NCI-H748 treated with DMSO at 0.1 percent for 48 hours (cell line): ENCODE results near the gene TASL.
"Not testable (repeated sequence)": the region's sequence is repeated elsewhere in the genome, so short reads cannot be mapped to it uniquely, and the experiment has no call there.

ENCODE experiments used
- DNase-seq: peaks from one replicate; lab custom pipeline; 2025; lab: John Stamatoyannopoulos, UW

The TASL gene

DNA sequence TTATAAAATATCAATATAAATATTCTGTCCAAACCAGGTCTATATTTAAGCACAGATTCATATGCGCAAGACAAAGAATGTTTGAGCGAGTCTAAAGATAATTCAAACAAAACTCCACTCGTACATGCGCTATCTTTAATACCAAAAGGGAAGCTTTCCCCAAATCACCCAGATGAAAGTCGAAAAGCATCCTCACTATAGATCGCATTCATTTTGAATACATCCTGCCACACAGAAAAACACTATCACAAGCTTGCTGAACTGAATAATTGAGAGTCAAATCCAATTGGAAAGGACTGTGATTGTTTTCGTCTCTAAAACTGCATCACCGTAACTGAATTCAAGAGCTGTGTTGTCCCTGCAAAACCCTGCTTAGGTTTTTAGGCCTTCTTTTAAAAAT lies 685 bp downstream of the TASL start:
- DNase-seq, result no peak

DNA sequence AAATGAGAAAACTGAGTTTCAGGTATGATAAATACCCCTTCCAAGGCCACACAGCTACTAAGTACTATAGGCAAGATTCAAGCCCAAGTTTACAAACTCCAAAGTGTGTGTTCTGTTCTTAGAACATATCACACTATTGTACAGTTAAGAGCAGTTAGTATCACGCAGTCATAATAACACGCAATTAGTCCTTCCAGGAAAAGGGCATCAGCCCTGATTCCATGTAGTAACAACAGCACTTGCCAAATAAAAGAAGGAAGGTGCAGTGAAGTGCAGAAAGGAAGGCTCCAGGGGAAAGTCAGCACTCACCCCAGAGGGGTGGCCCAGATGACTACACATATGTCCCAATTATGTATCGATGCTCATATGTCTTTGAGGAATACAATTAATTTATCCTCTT lies 4.4 kb downstream of the TASL start:
- DNase-seq, result no peak

DNA sequence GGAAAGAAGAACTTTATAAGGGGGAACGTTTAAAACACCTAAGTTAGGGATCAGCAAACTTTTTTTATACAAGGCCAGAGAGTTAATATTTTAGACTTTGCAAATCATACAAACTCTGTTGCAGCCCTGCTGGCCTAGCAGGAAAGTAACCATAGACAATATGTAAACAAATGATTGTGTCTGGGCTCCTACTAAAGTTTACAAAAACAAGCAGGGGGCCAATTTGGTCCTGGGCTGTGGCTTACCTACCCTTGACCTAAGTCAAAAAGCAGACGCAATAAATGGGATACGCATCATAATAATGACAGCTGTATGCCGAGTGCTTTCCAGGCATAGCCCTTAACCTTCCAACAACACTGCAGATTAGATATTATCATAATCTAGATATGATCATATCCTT lies 4.9 kb downstream of the TASL start:
- DNase-seq, result no peak

DNA sequence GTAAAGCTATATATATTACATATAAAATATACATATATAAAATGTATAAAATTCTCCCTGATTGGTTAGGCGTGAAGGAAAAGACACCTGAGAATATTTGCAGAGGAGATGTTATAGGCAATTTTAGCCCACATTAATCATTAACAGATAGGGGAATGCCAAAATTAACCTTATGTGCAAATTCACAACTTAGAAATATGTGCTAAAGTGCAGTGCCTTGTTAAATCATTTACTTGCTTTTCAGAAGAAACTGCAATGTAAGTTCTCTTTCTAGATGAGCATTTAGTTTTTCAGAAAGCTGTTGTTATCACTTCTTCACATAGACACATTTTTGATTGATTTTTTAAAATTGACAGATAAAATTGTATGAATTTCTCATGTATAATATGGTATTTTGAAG lies 5.6 kb downstream of the TASL start:
- no peak for DNase-seq

DNA sequence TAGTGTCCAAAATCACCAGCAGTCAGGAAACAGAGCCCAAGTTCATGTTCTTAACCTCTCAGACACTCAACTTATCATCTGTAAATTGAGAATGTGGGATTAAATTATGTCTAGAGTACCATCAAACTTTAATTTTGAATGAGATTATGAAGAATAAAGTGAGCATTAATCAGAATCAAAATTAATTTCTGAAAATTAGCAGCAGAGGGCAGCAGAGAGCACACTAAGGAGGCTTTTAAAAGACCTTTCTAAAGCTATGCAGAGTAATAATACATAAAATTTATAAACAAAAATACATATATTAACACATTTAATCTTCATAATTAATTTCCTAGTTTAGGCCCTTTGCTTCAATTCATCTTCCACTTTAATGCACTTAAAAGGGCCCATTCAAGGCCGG lies 7.1 kb downstream of the TASL start:
- no peak for DNase-seq

DNA sequence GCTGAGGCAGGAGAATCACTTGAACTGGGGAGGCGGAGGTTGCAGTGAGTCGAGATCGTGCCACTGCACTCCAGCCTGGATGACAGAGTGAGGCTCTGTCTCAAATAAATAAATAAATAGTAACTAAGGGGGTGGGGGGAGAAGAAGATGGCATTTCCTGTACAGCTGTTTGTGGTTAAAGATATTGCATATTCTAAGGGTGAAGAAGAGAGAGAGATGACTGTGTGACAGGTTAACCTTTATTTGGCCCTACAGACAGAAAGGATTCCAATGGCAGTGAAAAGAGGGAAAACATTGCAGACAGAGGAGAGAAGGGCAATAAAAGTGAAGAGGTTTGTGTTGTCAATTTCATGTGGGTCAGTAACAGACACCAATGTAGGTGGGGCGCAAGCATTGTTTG lies 9.4 kb downstream of the TASL start:
- no peak for DNase-seq

DNA sequence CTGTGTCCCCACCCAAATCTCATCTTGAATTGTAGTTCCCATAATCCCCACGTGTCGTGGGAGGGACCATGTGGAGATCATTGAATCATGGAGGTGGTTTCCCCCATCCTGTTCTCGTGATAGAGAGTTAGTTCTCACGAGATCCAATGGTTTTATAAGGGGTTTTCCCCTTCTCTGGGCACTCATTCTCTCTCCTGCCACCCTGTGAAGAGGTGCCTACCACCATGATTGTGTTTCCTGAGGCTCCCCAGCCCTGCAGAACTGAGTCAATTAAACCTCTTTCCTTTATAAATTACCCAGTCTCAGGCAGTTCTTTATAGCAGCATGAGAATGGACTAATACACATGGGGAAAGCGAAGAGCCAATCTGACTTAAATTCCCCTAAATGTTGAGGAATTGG lies 14.5 kb downstream of the TASL start:
- DNase-seq, result not testable (repeated sequence)

DNA sequence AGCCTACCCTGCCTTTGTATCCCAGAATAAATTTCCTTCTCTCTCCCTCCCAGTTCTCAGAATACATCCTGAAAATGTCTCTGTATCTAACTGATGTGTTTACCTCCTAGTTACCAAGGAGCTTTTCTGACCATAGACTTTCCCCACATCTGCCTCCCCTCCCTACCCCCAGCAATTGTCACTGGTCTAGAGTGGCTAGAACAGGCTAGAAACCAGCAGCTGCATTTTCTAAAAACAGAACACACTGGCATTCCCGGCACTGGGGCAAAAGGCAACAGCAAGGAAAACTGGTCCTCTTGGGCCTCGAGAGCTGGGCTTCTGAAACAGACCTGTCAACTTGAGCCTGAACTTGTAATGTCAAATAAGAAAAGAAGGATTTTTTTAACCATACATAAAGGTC lies 16.4 kb downstream of the TASL start:
- DNase-seq, result no peak

DNA sequence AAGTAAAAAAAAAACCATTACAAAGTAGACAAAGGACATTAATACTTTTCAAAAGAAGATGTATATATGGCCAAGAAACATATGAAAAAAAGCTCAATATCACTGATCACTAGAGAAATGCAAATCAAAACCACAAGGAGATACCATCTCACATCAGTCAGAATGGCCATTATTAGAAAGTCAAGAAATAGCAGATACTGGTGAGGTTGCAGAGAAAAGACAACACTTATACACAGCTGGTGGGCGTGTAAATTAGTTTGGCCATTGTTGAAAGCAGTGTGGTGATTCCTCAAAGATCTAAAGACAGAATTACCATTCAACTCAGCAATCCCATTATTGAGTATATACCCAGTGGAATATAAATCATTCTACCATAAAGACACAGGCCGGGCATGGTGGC lies 39.3 kb downstream of the TASL start:
- no peak for DNase-seq

DNA sequence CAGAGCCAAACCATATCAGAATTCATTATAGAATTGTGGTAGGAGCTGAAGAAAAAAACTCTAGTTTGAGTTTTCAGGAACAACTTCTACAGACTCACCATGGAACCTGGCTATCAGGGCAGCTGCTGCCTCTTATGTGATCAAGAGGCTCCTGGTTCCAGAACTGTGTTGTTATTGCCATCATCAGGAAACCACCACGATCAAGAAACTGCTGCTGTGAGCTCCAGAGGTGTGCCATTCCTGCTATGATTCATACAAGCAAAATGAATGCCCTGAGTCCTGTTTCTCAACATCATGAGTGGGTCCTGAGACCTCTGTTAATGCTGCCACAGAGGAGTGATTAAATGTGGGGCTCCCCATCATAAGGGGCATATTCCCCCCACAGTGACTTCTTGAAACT lies 43.7 kb downstream of the TASL start:
- no peak for DNase-seq

DNA sequence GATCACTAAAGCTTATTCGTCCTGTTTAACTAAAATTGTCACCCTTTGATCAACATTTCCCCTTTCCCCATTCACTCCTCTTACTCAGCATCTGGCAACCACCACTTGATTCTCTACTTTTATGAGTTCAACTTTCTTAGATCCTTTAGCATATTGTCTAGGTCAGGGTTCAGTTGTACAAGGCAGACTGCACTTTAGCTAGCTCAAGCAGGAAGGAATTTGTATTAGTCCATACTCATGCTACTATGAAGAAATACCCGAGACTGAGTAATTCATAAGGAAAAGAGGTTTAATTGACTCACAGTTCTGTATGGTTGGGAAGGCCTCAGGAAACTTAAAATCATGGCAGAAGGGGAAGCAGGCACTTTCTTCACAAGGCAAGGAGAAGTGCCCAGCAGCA lies 44.3 kb downstream of the TASL start:
- DNase-seq, result no peak

DNA sequence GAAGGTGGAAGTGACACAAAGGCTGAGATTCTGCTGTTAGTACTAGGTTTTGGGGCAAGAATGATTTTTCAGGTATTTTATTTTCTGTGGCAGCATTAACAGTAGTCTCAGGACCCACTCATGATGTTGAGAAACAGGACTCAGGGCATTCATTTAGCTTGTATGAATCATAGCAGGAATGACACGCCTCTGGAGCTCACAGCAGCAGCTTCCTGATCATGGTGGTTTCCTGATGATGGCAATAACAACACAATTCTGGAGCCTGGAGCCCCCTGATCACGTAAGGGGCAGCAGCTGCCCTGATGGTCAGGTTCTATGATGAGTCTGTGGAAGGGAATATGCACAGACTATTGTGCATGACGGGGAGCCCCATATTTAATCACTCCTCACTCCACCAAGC lies 47.0 kb downstream of the TASL start:
- no peak for DNase-seq

DNA sequence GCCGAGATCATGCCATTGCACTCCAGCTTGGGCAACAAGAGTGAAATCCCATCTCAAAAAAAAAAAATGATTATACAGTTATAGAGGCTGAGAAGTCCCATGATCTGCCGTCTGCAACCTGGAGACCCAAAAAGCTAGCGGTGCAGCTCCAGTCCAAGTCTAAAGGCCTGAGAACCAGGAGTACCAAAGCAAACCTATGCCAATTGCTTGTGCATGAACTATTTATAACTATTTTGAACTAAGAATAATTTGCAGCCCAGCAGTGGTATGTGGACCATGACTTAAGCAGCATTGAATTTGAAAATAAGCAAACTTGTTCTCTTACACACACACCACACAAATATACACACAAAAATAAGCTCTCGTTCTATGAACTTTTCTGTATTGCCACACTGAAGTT lies 51.8 kb downstream of the TASL start:
- no peak for DNase-seq

DNA sequence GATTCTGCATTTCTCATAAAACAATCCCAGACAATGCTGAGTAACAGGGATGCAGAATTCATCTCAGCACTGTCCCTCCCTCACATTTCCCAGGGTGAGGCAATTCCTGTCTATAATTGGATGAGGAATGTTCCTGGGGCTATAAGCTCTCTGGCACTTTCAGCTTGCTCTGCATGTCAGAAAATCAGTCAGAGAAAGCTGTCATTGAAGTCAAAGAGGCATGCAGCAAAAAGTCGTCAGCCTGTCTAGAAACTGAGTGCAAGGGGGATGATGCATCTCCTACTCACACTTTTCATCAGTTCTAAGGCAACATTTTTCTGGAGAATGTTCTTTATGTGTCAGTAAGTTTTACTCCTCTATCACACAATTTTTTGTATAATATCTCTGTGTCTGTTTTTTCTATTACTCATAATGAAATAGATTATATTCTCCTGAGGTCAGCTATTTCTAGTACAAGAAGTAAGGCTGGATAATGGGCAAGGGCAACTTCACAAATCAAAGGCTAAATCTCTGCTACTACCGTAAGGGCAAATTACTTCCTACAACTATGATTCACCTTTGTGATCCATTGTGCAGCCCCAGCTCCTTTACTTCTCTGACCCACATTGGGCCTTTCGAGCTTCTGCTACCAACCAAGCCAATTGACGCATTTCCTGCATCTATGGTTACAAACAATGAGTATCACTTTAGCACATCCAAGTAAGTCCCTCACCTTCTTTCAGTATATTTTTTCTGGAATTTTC lies 56.0 kb downstream of the TASL start:
- no peak for DNase-seq

DNA sequence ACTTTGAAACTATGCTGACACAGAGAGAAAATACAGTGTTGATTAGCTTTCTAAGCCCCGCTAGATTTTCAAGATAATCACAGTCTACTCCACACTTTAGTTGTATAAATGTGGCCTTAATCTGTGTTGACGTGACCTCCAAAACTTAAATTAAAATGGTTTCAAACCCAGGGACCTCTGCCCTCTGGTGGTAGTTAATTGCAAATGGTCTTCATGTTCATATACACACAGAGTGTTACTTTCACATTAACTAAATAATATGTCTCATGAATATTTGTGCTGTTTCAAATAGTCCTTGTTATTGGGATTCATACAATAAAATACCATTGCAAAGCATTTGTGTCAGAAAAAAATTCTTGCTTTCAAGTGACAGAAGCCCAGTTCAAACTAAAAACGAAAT lies 64.3 kb downstream of the TASL start:
- DNase-seq, result no peak
